ENCODE measurements around the gene NSUN7. TPM values are rescaled to one million over a fixed set of nuclear protein-coding genes. Genes with fewer than 3 reads are reported as not detected.

The NSUN7 gene, protein sequence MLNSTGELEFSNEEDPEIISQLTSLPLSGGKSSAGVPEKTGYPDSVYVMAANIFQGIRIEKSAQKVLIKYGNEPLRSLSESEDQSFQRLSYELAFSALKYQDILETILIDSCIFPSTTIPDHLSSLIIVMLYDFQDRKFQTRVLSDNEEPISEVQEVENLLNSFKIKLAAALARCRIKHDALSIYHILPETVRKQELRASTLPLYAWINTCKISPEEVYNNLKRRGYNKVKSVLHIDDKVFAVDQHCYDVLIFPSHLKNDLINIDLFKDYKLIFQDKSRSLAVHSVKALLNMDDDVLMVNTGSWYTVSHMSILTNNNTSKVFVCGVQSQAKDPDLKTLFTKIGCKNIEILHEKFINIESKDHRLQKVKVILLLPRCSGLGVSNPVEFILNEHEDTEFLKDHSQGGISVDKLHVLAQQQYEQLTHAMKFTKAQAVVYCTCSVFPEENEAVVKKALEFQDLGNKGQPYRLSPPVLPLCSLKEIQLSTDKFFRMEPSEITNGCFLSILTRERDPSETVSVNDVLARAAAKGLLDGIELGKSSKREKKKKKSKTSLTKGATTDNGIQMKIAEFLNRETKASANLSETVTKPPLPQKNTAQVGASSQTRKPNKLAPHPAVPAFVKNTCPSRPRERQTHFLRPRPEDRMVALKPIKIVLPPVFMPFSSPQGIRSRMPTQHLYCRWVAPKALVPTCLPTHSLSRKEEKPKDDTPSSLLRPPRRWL
- total RNA-seq (under 1 TPM; 0.14 to 0.39 TPM), total RNA-seq (0 to 0.87 (median 0.17) reads per million in 172 experiments)
- polyA plus RNA-seq (2013, experiment 1 of 2): 0.09 TPM
- 0.05 TPM for polyA plus RNA-seq (2013, experiment 2 of 2)

GRCh38 chr4:40749717-40750460 lies at the start of gene NSUN7:
TSS of gene NSUN7 (plus strand) at chr4:40749955. CDS start at chr4:40750694, 739 bp downstream.
- peaks cover 62% of the 10 kb centered on the region for H3K27me3 Mint-ChIP-seq

DNA sequence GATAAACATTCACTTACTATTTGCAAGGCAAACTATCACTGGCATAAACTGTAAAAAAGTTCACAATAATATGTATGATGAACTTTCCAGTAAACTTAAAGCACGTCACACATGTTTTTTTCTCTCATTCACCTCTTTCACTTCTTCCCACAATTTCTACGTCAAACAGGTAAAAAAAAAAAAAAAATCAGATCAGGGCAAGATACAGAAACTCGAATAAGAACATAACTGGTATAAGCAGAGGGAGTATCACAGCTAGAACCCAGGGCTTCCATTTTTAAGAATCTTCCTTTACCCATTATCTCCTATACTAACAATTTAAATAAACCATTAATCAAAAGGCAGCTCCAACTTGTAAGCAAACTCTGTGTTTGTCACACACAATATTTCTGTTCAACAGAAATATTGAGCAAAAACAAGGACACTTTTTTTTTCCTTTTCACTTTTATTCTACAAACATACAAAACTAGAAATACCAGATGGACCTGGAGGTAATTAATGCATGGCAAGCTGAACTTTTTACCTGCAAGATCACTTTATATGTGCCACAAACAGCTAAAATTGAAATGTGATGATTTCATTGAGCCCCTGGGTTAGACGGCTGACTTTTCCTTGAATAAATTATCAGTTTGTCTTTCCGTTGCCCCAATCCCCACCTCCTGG lies 47.5 kb upstream of the NSUN7 start:
- Mint-ChIP-seq H3K4me3 (no peak overlapping the region), H3K9me3 (no peaks in the 10 kb centered on the region), H3K27ac (no peak overlapping the region), H3K27me3 (no peaks in the 10 kb centered on the region), H3K36me3 (ENCODE audit: low read depth) (no peaks in the 10 kb centered on the region), H3K4me1 (ENCODE audit: low read depth) (peaks cover 10% of the 10 kb centered on the region)
- Histone ChIP-seq H3K27me3 (ENCODE audit: control insufficient read depth in 1 of 2, insufficient read depth in 2 of 2, low read length in 2 of 2) (no peaks in the 10 kb centered on the region), H3K36me3 (ENCODE audit: insufficient read depth, low read length) (no peaks in the 10 kb centered on the region), H3K4me3 (ENCODE audit: low read length) (no peak overlapping the region), H3K9me3 (ENCODE audit: control insufficient read depth in 1 of 2, insufficient read depth in 1 of 2, low read length in 2 of 2) (no peaks in the 10 kb centered on the region), H3K4me1 (ENCODE audit: insufficient read depth, low read length) (no peaks in the 10 kb centered on the region), H3K27ac (ENCODE audit: low read depth in 1 of 2, low read length in 2 of 2) (no peak overlapping the region)
- ATAC-seq (ENCODE audit: poor library complexity): no peak
- POLR2A ChIA-PET: interaction anchor here (1.0 kb wide), 1 partner anchor 15 kb away, joined by 3 read pairs; no protein-coding TSS in a partner anchor
- intact Hi-C loops (cut with DNase I, micrococcal nuclease): no loop called here
- CTCF ChIA-PET: no interaction called here
- no peak for TF ChIP-seq CTCF (IDR thresholded peaks at IDR 0.05)
- DNase-seq: no peak

More at GRCh38 chr4:40749717-40750460, at the start of gene NSUN7:
- DNase-seq: peak in 10 of 14 experiments; percentile 4 to 49 (median 10)
- H3K9me3 ChIP-seq (ENCODE audit: control insufficient read depth in 1 of 2, insufficient read depth in 1 of 2, low read length in 2 of 2): peaks cover 0 to 8% of the 10 kb centered on the region in 2 experiments
- peaks cover 31 to 35% of the 10 kb centered on the region in 2 experiments for H3K27me3 ChIP-seq (ENCODE audit: control insufficient read depth in 1 of 2, insufficient read depth in 2 of 2, low read length in 2 of 2)
- ATAC-seq (ENCODE audit: poor library complexity): peak; percentile 43
- Mint-ChIP-seq H3K4me1 (ENCODE audit: low read depth) (peaks cover 7% of the 10 kb centered on the region), H3K36me3 (ENCODE audit: low read depth) (no peaks in the 10 kb centered on the region), H3K27ac (no peak within 1 kb of the TSS), H3K9me3 (peaks cover 5% of the 10 kb centered on the region), H3K4me3 (peak within 1 kb of the TSS; percentile 76)
- H3K36me3 ChIP-seq (ENCODE audit: insufficient read depth, low read length): no peaks in the 10 kb centered on the region
- intact Hi-C loops (cut with DNase I, micrococcal nuclease): no loop called here
- peak within 1 kb of the TSS; percentile 47 for H3K4me3 ChIP-seq (ENCODE audit: low read length)
- POLR2A ChIA-PET: no interaction called here
- CTCF ChIA-PET: no interaction called here
- TF ChIP-seq CTCF (IDR thresholded peaks at IDR 0.05): no peak
- H3K27ac ChIP-seq (ENCODE audit: low read depth in 1 of 2, low read length in 2 of 2): no peak within 1 kb of the TSS
- peaks cover 13% of the 10 kb centered on the region for H3K4me1 ChIP-seq (ENCODE audit: insufficient read depth, low read length)

- Mint-ChIP-seq H3K4me1 (ENCODE audit: low read depth) (peaks cover 10% of the 10 kb centered on the region), H3K36me3 (ENCODE audit: low read depth) (no peaks in the 10 kb centered on the region), H3K27me3 (no peaks in the 10 kb centered on the region), H3K9me3 (no peaks in the 10 kb centered on the region), H3K27ac (no peak overlapping the region), H3K4me3 (no peak overlapping the region)
- no peak for DNase-seq
- Histone ChIP-seq H3K27ac (ENCODE audit: low read depth in 1 of 2, low read length in 2 of 2) (no peak overlapping the region), H3K4me3 (ENCODE audit: low read length) (no peak overlapping the region), H3K36me3 (ENCODE audit: insufficient read depth, low read length) (no peaks in the 10 kb centered on the region), H3K9me3 (ENCODE audit: control insufficient read depth in 1 of 2, insufficient read depth in 1 of 2, low read length in 2 of 2) (no peaks in the 10 kb centered on the region), H3K4me1 (ENCODE audit: insufficient read depth, low read length) (no peaks in the 10 kb centered on the region), H3K27me3 (ENCODE audit: control insufficient read depth in 1 of 2, insufficient read depth in 2 of 2, low read length in 2 of 2) (no peaks in the 10 kb centered on the region)
- no peak for ATAC-seq (ENCODE audit: poor library complexity)
- ChIA-PET CTCF (no interaction called here), POLR2A (interaction anchor here (1.0 kb wide), 1 partner anchor 15 kb away, joined by 3 read pairs; no protein-coding TSS in a partner anchor)
- TF ChIP-seq CTCF (IDR thresholded peaks at IDR 0.05): no peak
- intact Hi-C loops (cut with DNase I, micrococcal nuclease): no loop called here
These were observed 47.0 kb upstream of the NSUN7 start for GRCh38 chr4:40702800-40703151.

Data from CD4-positive, alpha-beta T cell (primary cell).